ENCODE results near the gene LSM11. TPM values are rescaled to one million over a fixed set of nuclear protein-coding genes. Genes with fewer than 3 reads are reported as not detected.

Gene LSM11
- total and polyA plus RNA-seq, 2 of the 4 experiments (the other 2 are of a cell fraction), result 1.4 to 3.0 TPM

DNA sequence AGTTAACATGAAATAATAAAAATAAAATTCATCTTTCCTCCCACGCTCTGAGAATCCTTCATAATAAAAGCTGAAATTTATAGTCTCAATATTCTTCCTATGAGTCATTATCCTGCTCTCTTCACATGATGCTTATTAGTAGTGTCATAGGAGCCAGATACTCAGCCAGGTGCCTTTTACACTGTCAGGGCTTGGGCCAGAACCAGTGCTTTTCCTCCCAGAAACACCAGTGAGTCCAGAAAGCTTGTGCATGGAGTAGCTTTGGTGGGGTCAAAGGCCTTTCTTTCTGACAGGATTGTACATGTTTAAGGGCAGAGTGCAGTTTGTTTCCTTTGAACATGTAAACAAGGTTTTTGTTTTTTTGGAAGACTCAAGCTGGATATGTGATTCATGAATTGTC, 6.8 kb downstream of the LSM11 start:
- peaks cover 5% of the 10 kb centered on the region for H3K4me1 ChIP-seq (ENCODE audit: control insufficient read depth, insufficient read depth, low read length)
- no peaks in the 10 kb centered on the region for H3K9me3 ChIP-seq (ENCODE audit: control insufficient read depth, insufficient read depth, low read length)
- no peak overlapping the region for H2BK20ac ChIP-seq (ENCODE audit: low read depth, low read length)
- H3K9me1 ChIP-seq (ENCODE audit: insufficient read depth, low read length), result peaks cover 5% of the 10 kb centered on the region; the same call in 1 of the 2 replicates
- H4K8ac ChIP-seq (ENCODE audit: low read depth in 2 of 2, low read length in 2 of 2), result no peak overlapping the region
- no peak overlapping the region for H3K27ac ChIP-seq (ENCODE audit: insufficient read depth, low read length)
- H3K27me3 ChIP-seq (ENCODE audit: control insufficient read depth, insufficient read depth, low read length), result no peaks in the 10 kb centered on the region
- H3K79me1 ChIP-seq (ENCODE audit: low read depth in 1 of 2, low read length in 2 of 2), result peaks cover 32 to 35% of the 10 kb centered on the region in 2 experiments
- no peak overlapping the region for H3K4me3 ChIP-seq (ENCODE audit: insufficient read depth, low read depth, low read length)
- H3K36me3 ChIP-seq (ENCODE audit: control insufficient read depth, insufficient read depth, low read length), result peaks cover 4% of the 10 kb centered on the region
- no TSS peak for BruUV-seq (replicated peaks)
- intact Hi-C loops (cut with micrococcal nuclease) (no loop called here), in situ Hi-C loops (cut with MboI; ENCODE audit: low sequenced_read_pairs) (no loop called here), dilution Hi-C loops (cut with HindIII; ENCODE audit: low sequenced_read_pairs, unreplicated experiment) (no loop called here)
- H3K14ac ChIP-seq (replicated peaks; ENCODE audit: low read depth, low read length), result no peak overlapping the region
- no CpG with 5 or more reads among the region's 1 CpG for WGBS, 2 experiments (ENCODE audit: extremely low coverage in 2 of 2, insufficient read length in 1 of 2)
- CTCF ChIA-PET, result no interaction called here
- no peak overlapping the region for H3K9ac ChIP-seq (ENCODE audit: low read depth, low read length)
- POLR2A ChIA-PET (ENCODE audit: unreplicated experiment), result interaction anchor here (0.5 kb wide), 1 partner anchor 102 kb away, joined by 3 read pairs; no protein-coding TSS in a partner anchor
- no peak overlapping the region for H2AFZ ChIP-seq (replicated peaks; ENCODE audit: low read length, poor library complexity)
- ATAC-seq (ENCODE audit: low read depth) (peak; percentile 59), DNase-seq (peak; percentile 71)
- no peak overlapping the region for H4K5ac ChIP-seq (ENCODE audit: low read depth, low read length)
- no peak overlapping the region for H2BK120ac ChIP-seq (ENCODE audit: low read depth, low read length)
- H2AK9ac ChIP-seq (replicated peaks; ENCODE audit: low read depth, low read length, poor library complexity), result no peak overlapping the region
- no peak overlapping the region for H3K4ac ChIP-seq (ENCODE audit: low read depth, low read length)
- TF ChIP-seq POLR2A (IDR thresholded peaks at IDR 0.05; ENCODE audit: low read depth, low read length), result no peak
- TF ChIP-seq, protein P1, sequence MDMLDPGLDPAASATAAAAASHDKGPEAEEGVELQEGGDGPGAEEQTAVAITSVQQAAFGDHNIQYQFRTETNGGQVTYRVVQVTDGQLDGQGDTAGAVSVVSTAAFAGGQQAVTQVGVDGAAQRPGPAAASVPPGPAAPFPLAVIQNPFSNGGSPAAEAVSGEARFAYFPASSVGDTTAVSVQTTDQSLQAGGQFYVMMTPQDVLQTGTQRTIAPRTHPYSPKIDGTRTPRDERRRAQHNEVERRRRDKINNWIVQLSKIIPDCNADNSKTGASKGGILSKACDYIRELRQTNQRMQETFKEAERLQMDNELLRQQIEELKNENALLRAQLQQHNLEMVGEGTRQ (IDR thresholded peaks at IDR 0.05; ENCODE audit: low read depth, low read length), result peak; percentile 45; the same call in 1 of the 2 replicates
- no peak overlapping the region for H2BK5ac ChIP-seq (ENCODE audit: low read depth, low read length, poor library complexity, severe bottlenecking)
- no peak overlapping the region for H3K23ac ChIP-seq (ENCODE audit: low read depth, low read length)
- H2AK5ac ChIP-seq (ENCODE audit: low read depth, low read length), result no peak overlapping the region
- no peak overlapping the region for H2BK15ac ChIP-seq (ENCODE audit: low read depth, low read length)
- H3K18ac ChIP-seq (ENCODE audit: low read depth, low read length), result no peak overlapping the region
- H3K4me2 ChIP-seq (ENCODE audit: low read depth, low read length), result no peak overlapping the region
- no peaks in the 10 kb centered on the region for H4K20me1 ChIP-seq (ENCODE audit: insufficient read depth, low read length)
- H3K56ac ChIP-seq (ENCODE audit: extremely low read depth, insufficient read depth, low read length), result no peak overlapping the region
- H4K91ac ChIP-seq (ENCODE audit: insufficient read depth, low read depth, low read length), result no peak overlapping the region
